H1 (cell line): Measurements from ENCODE around the gene PTCH1. TPM values are rescaled to one million over a fixed set of nuclear protein-coding genes. Genes with fewer than 3 reads are reported as not detected.
A peak's percentile ranks its signal among the peaks of the same experiment; 100 is the strongest.

Experiments used
- CTCF ChIA-PET: fragments of 300-600 bp; sonication (Branson Sonifier 250); formaldehyde crosslinking; loops from one replicate; lab custom pipeline; 2021; ENCODE audit not compliant: partially characterized antibody; lab: Charles Lee
- POLR2A ChIA-PET: fragments of 300-600 bp; sonication (Branson Sonifier 250); formaldehyde crosslinking; loops from one replicate; lab custom pipeline; 2021; ENCODE audit warnings: inconsistent platforms; ENCODE audit not compliant: partially characterized antibody; lab: Charles Lee
- DNase-seq, 2 experiments: peaks; one replicate each; pipeline versions ENCODE4 v3.0.0 to v3.0.0-alpha.2; 2010 to 2022; ENCODE audit warnings: low spot score in 2 of 2, low read depth in 1 of 2, mixed read lengths in 1 of 2
- FAIRE-seq: peaks from 2 replicates; lab custom pipeline; 2011; peaks lifted over from hg19 to GRCh38; lab: Jason Lieb, UNC
- H2AFZ ChIP-seq: 2 replicates; pipeline ENCODE4 v1.8.1; 2012; ENCODE audit warnings: low read length, inconsistent platforms
- H2AK5ac ChIP-seq: 2 replicates; pipeline ENCODE4 v1.6.1; 2013; ENCODE audit warnings: low read depth, low read length
- H2BK120ac ChIP-seq: replicated peaks from 2 replicates; pipeline ENCODE3; 2013; ENCODE audit warnings: low read depth, low read length, inconsistent platforms
- H2BK12ac ChIP-seq: 2 replicates; pipeline ENCODE4 v1.6.1; 2013; ENCODE audit warnings: low read depth, low read length
- H2BK15ac ChIP-seq: 2 replicates; pipeline ENCODE4 v1.6.1; 2013; ENCODE audit warnings: low read length
- H2BK20ac ChIP-seq: 2 replicates; pipeline ENCODE4 v1.6.1; 2013; ENCODE audit warnings: low read length
- H2BK5ac ChIP-seq: 2 replicates; pipeline ENCODE4 v1.6.1; 2013; ENCODE audit warnings: low read depth, low read length
- H3K14ac ChIP-seq: 2 replicates; pipeline ENCODE4 v1.6.1; 2013; ENCODE audit warnings: inconsistent platforms; ENCODE audit not compliant: insufficient read length
- H3K18ac ChIP-seq: 2 replicates; pipeline ENCODE4 v1.6.1; 2013; ENCODE audit warnings: low read length; ENCODE audit errors: extremely low read depth
- H3K23ac ChIP-seq: 2 replicates; pipeline ENCODE4 v1.6.1; 2013; ENCODE audit warnings: inconsistent platforms; ENCODE audit not compliant: insufficient read length
- H3K23me2 ChIP-seq: 2 replicates; pipeline ENCODE4 v1.6.1; 2013; ENCODE audit warnings: low read depth, low read length
- H3K27ac ChIP-seq: 2 replicates; pipeline ENCODE4 v1.6.1; 2011; ENCODE audit warnings: low read depth, low read length, inconsistent platforms
- H3K27me3 ChIP-seq, 4 experiments: replicated peaks in 1 of 4; 1 replicate in 1 of 4; 2 replicates in 3 of 4; pipeline versions ENCODE4 v1.6.1 to v1.8.1; 2011 to 2013; ENCODE audit warnings: low read length in 3 of 4, mild to moderate bottlenecking in 3 of 4, inconsistent platforms in 2 of 4, mixed read lengths in 2 of 4, moderate library complexity in 1 of 4; ENCODE audit not compliant: control insufficient read depth in 3 of 4, insufficient read depth in 3 of 4; ENCODE audit errors: extremely low read depth in 1 of 4
- H3K36me3 ChIP-seq, 4 experiments: 2 replicates each; pipeline versions ENCODE4 v1.6.1 to v1.8.1; 2011 to 2013; ENCODE audit warnings: mild to moderate bottlenecking in 4 of 4, low read length in 3 of 4, moderate library complexity in 2 of 4, control low read depth in 1 of 4, inconsistent platforms in 1 of 4; ENCODE audit not compliant: insufficient read depth in 4 of 4, control insufficient read depth in 2 of 4
- H3K4ac ChIP-seq: replicated peaks from 2 replicates; pipeline ENCODE3; 2013; ENCODE audit warnings: low read length, low read depth, mixed read lengths, inconsistent platforms; ENCODE audit not compliant: insufficient read length
- H3K4me1 ChIP-seq, 4 experiments: replicated peaks in 1 of 4; 1 replicate in 1 of 4; 2 replicates in 3 of 4; pipeline versions ENCODE4 v1.6.1 to v1.8.1; 2011 to 2013; ENCODE audit warnings: low read length in 3 of 4, inconsistent platforms in 2 of 4, mixed read lengths in 1 of 4; ENCODE audit not compliant: insufficient read depth in 4 of 4, control insufficient read depth in 3 of 4
- H3K4me2 ChIP-seq, 2 experiments: 2 replicates each; pipeline versions ENCODE4 v1.6.1 to v1.8.1; 2011 to 2013; ENCODE audit warnings: low read depth in 2 of 2, low read length in 2 of 2, control low read depth in 1 of 2, inconsistent platforms in 1 of 2, mild to moderate bottlenecking in 1 of 2; ENCODE audit not compliant: insufficient read depth in 1 of 2
- H3K4me3 ChIP-seq, 4 experiments: fragments of 200-600, 300-600 bp in 1 of 4; sonication (generic), shearing (Covaris generic), sonication (Bioruptor Twin) in 1 of 4; 2 replicates each; pipeline versions ENCODE4 v1.5.1 to v1.8.1; 2011 to 2016; ENCODE audit warnings: low read length in 4 of 4, low read depth in 3 of 4, control low read depth in 2 of 4, inconsistent platforms in 2 of 4, mild to moderate bottlenecking in 2 of 4, mixed read lengths in 1 of 4, moderate library complexity in 1 of 4; ENCODE audit not compliant: insufficient read depth in 2 of 4; ENCODE audit errors: extremely low read depth in 1 of 4
- H3K56ac ChIP-seq: replicated peaks from 2 replicates; pipeline ENCODE3; 2013; ENCODE audit warnings: low read depth, mild to moderate bottlenecking, mixed read lengths, low read length, inconsistent platforms; ENCODE audit not compliant: insufficient read length
- H3K79me1 ChIP-seq: 2 replicates; pipeline ENCODE4 v1.6.1; 2013; ENCODE audit warnings: low read depth, low read length, control low read depth
- H3K79me2 ChIP-seq, 2 experiments: 2 replicates each; pipeline versions ENCODE4 v1.6.1 to v1.8.1; 2012 to 2013; ENCODE audit warnings: low read length in 2 of 2, mild to moderate bottlenecking in 2 of 2, inconsistent platforms in 1 of 2; ENCODE audit not compliant: insufficient read depth in 2 of 2, control insufficient read depth in 1 of 2
- H3K9ac ChIP-seq, 4 experiments: replicated peaks in 1 of 4; 1 replicate in 1 of 4; 2 replicates in 3 of 4; pipeline versions ENCODE4 v1.6.1 to v1.8.1; 2011 to 2013; ENCODE audit warnings: low read depth in 3 of 4, low read length in 3 of 4, control low read depth in 2 of 4, mild to moderate bottlenecking in 2 of 4, moderate library complexity in 2 of 4, inconsistent platforms in 1 of 4; ENCODE audit errors: extremely low read depth in 1 of 4
- H3K9me3 ChIP-seq, 2 experiments: 2 replicates each; pipeline versions ENCODE4 v1.6.1 to v1.8.1; 2012 to 2013; ENCODE audit warnings: mild to moderate bottlenecking in 2 of 2, moderate library complexity in 2 of 2, control low read depth in 1 of 2, inconsistent platforms in 1 of 2, low read depth in 1 of 2, low read length in 1 of 2, mixed read lengths in 1 of 2; ENCODE audit not compliant: insufficient read depth in 2 of 2
- H4K20me1 ChIP-seq, 2 experiments: replicated peaks in 1 of 2; 2 replicates each; pipeline versions ENCODE3 to v1.8.1; 2011 to 2013; ENCODE audit warnings: inconsistent platforms in 2 of 2, low read length in 2 of 2, mild to moderate bottlenecking in 1 of 2; ENCODE audit not compliant: insufficient read depth in 2 of 2, control insufficient read depth in 1 of 2
- H4K5ac ChIP-seq: 2 replicates; pipeline ENCODE4 v1.6.1; 2013; ENCODE audit warnings: low read length, low read depth, mixed read lengths, inconsistent platforms; ENCODE audit not compliant: insufficient read length
- H4K8ac ChIP-seq: 2 replicates; pipeline ENCODE4 v1.8.0; 2013; ENCODE audit warnings: mild to moderate bottlenecking, moderate library complexity, low read length, inconsistent platforms; ENCODE audit not compliant: insufficient read depth; ENCODE audit errors: extremely low read depth
- H4K91ac ChIP-seq: replicated peaks from 2 replicates; pipeline ENCODE3; 2013; ENCODE audit warnings: low read length, mixed read lengths, inconsistent platforms; ENCODE audit not compliant: insufficient read length
- BCL11A ChIP-seq, 2 experiments: IDR thresholded peaks; one replicate each; pipeline ENCODE4 v1.6.1; 2011; ENCODE audit warnings: low read depth in 2 of 2, low read length in 2 of 2, mild to moderate bottlenecking in 2 of 2
- GTF2F1 ChIP-seq: IDR thresholded peaks from 2 replicates; pipeline ENCODE4 v1.6.1; 2012; ENCODE audit warnings: low read depth, low read length, improper control_type of control experiment, borderline replicate concordance
- RFX5 ChIP-seq: IDR thresholded peaks from 2 replicates; pipeline ENCODE4 v1.6.1; 2011; ENCODE audit warnings: low read depth, low read length, improper control_type of control experiment, borderline replicate concordance
- SRF ChIP-seq: IDR thresholded peaks from 2 replicates; pipeline ENCODE4 v1.6.1; 2011; ENCODE audit warnings: mild to moderate bottlenecking, low read depth, low read length, moderate library complexity
- WGBS, 2 experiments: shearing (Covaris generic) in 1 of 2; methylation state at CpG; one replicate each; pipeline versions ENCODE4 v1.1.6 to v1.1.7; 2013 to 2015; ENCODE audit warnings: low lambda C conversion rate in 2 of 2, mixed read lengths in 2 of 2, inconsistent platforms in 1 of 2, low coverage in 1 of 2, missing lambda C conversion rate in 1 of 2; ENCODE audit not compliant: insufficient replicate concordance in 2 of 2, insufficient coverage in 1 of 2, insufficient read length in 1 of 2; ENCODE audit errors: extremely low coverage in 1 of 2, missing lambda C conversion rate in 1 of 2; 5-methylcytosine and 5-hydroxymethylcytosine counted together
- long read RNA-seq, 2 experiments: library from RNA in 1 of 2; library from capped mRNA in 1 of 2; stranded (forward); transcript quantifications; one replicate each; pipeline ENCODE4 v2.0.0, GENCODE V29; 2021; ENCODE audit warnings: inconsistent platforms in 1 of 2
- polyA minus RNA-seq, 3 experiments: library from RNA; depleted of rRNA, polyadenylated mRNA; stranded (reverse); fragments of >200 nt; gene quantifications; 1 replicate in 2 of 3; 2 replicates in 1 of 3; pipeline ENCODE4 v1.2.3, GENCODE V29; 2011
- polyA plus RNA-seq, 7 experiments: library from polyadenylated mRNA; depleted of rRNA in 3 of 7; stranded (reverse) in 5 of 7; unstranded in 2 of 7; fragments of >200 nt in 5 of 7; fragments of 200-250 nt in 2 of 7; gene quantifications; 1 replicate in 5 of 7; 2 replicates in 1 of 7; 4 replicates in 1 of 7; pipeline versions ENCODE4 v1.2.1 to v1.2.3, GENCODE V29; 2011 to 2013; ENCODE audit warnings: missing spikeins in 2 of 7, mixed read lengths in 2 of 7
- total RNA-seq: library from RNA; stranded (reverse); fragmentation: NEBNext Ultra II Directional; extraction: Animal tissue kit (Norgen Biotek cat#: 25700); gene quantifications from 2 replicates; pipeline ENCODE4 v1.2.1, GENCODE V29; 2021

PTCH1 gene
- total RNA-seq (34.1 and 42.3 TPM in 2 replicates), polyA plus RNA-seq (2011; rRNA removed) (6.4 and 17.9 TPM in 2 replicates), polyA minus RNA-seq (2011; rRNA and poly(A)+ RNA removed) (18.6 and 19.0 TPM in 2 replicates)
- 6.7 TPM for polyA plus RNA-seq (2011; cell fraction: cytosol; rRNA removed)
- 30.2 TPM for polyA plus RNA-seq (2011; cell fraction: nucleus; rRNA removed)
- polyA plus RNA-seq (2012, experiment 1 of 2), result 8.8 to 11.1 TPM (median 10.7 TPM) in 4 replicates
- 14.3 TPM for polyA plus RNA-seq (2012, experiment 2 of 2)
- 12.6 TPM for polyA plus RNA-seq (2013, experiment 1 of 2)
- polyA plus RNA-seq (2013, experiment 2 of 2), result 12.5 TPM
- polyA minus RNA-seq (2011; cell fraction: cytosol; rRNA and poly(A)+ RNA removed), result 24.4 TPM
- polyA minus RNA-seq (2011; cell fraction: nucleus; rRNA and poly(A)+ RNA removed), result 60.1 TPM
- long read RNA-seq, experiment 1, full-length matches to known transcripts, result 1 of 13 reads
- long read RNA-seq, experiment 1, partial matches to known transcripts, result 4 of 13 reads
- long read RNA-seq, experiment 1, other reads (novel, unspliced or antisense), result 8 of 13 reads
- long read RNA-seq, experiment 2, partial matches to known transcripts, result 0 of 2 reads
- long read RNA-seq, experiment 2, other reads (novel, unspliced or antisense), result 2 of 2 reads

DNA sequence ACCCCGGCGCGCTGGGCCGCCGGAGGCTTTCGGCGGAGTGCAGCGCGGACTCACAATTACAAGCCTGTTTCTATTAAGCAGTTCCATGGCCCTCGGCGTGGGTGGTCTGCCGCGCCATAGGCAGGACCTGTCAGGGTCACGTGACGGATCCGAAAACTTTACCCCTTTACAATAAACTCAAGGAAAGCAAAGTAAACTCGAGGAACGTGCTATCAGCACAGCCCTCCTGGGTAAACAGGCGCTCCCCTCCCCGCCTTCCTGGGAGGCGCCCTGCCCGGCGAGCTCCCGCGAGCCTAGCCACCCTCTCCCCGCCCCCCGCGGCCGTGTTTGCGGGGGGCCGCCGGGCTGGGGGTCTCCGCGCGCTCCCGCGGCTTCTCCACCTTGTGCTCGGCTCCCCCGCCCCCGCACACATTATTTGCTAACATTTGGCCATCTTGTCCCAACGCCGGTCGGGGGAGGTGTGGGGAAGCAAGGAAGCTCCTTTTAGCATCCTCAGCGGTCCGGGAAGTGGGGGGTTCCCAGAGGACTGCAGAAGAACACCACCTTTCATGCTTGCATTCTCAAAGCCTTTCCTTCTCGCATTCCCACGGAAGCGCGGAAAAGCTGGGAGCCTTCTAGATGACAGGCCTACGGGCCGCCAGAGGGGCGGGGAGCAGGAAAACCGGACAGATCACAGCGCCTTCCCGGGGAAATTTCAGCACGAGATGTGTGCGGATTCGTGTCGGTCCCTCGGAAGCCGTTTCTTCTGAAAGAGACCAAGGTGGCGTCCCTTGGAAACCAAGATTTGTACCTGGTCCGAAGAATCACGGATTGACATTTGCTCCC, at the start of gene PTCH1:
PTCH1 (minus strand) TSS at position 238 of the 825 bp plus-strand sequence.
- H3K4me3 ChIP-seq, result peak within 1 kb of the TSS; percentile 47 to 72 (median 52)
- H3K9me3 ChIP-seq, result no peaks in the 10 kb centered on the region
- ChIA-PET POLR2A (interaction anchor here (0.7 to 2.4 kb wide), 3 partner anchors 10 to 146 kb away, joined by 3 to 8 read pairs (median 3); no protein-coding TSS in a partner anchor), CTCF (interaction anchor here (0.5 kb wide), 1 partner anchor 27 kb away, joined by 3 read pairs; no protein-coding TSS in a partner anchor)
- H3K56ac ChIP-seq, result no peak within 1 kb of the TSS
- H3K4me2 ChIP-seq, result peak within 1 kb of the TSS; percentile 92 to 93
- peaks cover 40 to 78% (median 65%) of the 10 kb centered on the region in 4 experiments for H3K27me3 ChIP-seq
- H4K5ac ChIP-seq, result peak within 1 kb of the TSS; percentile 44
- no peak within 1 kb of the TSS for H4K91ac ChIP-seq
- FAIRE-seq (no peak), DNase-seq (peak in 1 of 2 experiments; percentile 79)
- H3K23ac ChIP-seq, result no peak within 1 kb of the TSS
- H2BK12ac ChIP-seq, result 0 out of 2 replicates have a peak within 1 kb of the TSS, but pooled peaks have one; percentile 75
- H3K14ac ChIP-seq, result no peak within 1 kb of the TSS
- H3K36me3 ChIP-seq, result no peaks in the 10 kb centered on the region
- no peak within 1 kb of the TSS for H2BK15ac ChIP-seq
- no peak within 1 kb of the TSS for H2AK5ac ChIP-seq
- no peaks in the 10 kb centered on the region for H3K79me1 ChIP-seq
- peaks cover 15% of the 10 kb centered on the region; the same call in 1 of the 2 replicates for H3K23me2 ChIP-seq
- no peak within 1 kb of the TSS for H2BK20ac ChIP-seq
- no peak within 1 kb of the TSS; the same call in 1 of the 2 replicates for H2AFZ ChIP-seq
- H2BK120ac ChIP-seq, result no peak within 1 kb of the TSS
- peaks cover 9 to 34% (median 22%) of the 10 kb centered on the region in 4 experiments; a peak in 6 of 7 replicates for H3K4me1 ChIP-seq
- H3K18ac ChIP-seq, result no peak within 1 kb of the TSS
- H4K20me1 ChIP-seq, result peaks cover 0 to 4% of the 10 kb centered on the region in 2 experiments
- no peak within 1 kb of the TSS for H3K4ac ChIP-seq
- H3K9ac ChIP-seq, result no peak within 1 kb of the TSS
- no peak within 1 kb of the TSS for H3K27ac ChIP-seq
- H4K8ac ChIP-seq, result peak within 1 kb of the TSS; percentile 38; the same call in 1 of the 2 replicates
- WGBS, 2 experiments, result 1% methylated on average over 54 of the region's 64 CpGs; no CpG with 5 or more reads in 1 of the 2 experiments
- no peak within 1 kb of the TSS for H2BK5ac ChIP-seq
- no peaks in the 10 kb centered on the region for H3K79me2 ChIP-seq
- TF ChIP-seq GTF2F1 (no peak), RFX5 (no peak), BCL11A (IDR thresholded peaks at IDR 0.05; ENCODE audit: low read depth in 2 of 2, low read length in 2 of 2) (no peak), SRF (no peak)
